Stimulated activated CD4-positive, alpha-beta T cell treated with anti-CD3 and anti-CD28 coated beads, Interleukin-2, amount 100 ng/mL, for 24 hours (primary cell): ENCODE data around the gene PNN.
"Not testable (repeated sequence)": the region's sequence is repeated elsewhere in the genome, so short reads cannot be mapped to it uniquely, and the experiment has no call there.

ENCODE experiments used
- DNase-seq, 2 donors: peaks; one replicate each; pipeline ENCODE4 v3.0.0-alpha.2; 2020

Gene PNN

GRCh38 chr14:39174560-39175444 is at the start of gene PNN:
TSS of gene PNN (plus strand) at chr14:39175254. CDS start at chr14:39175280, 26 bp downstream.
- peak; percentile 93 to 95 for DNase-seq

GRCh38 chr14:39137835-39138234 is 37.2 kb upstream of the PNN start:
- not testable (repeated sequence) for DNase-seq

GRCh38 chr14:39138440-39138839 is 36.6 kb upstream of the PNN start:
- no peak for DNase-seq

- DNase-seq: no peak
Measured at GRCh38 chr14:39140170-39140569, 34.9 kb upstream of the PNN start.

- not testable (repeated sequence) for DNase-seq
Measured at GRCh38 chr14:39141623-39142022, 33.4 kb upstream of the PNN start.

- DNase-seq: not testable (repeated sequence)
Measured at GRCh38 chr14:39143226-39143625, 31.8 kb upstream of the PNN start.

GRCh38 chr14:39145266-39145966 is 29.6 kb upstream of the PNN start:
- no peak for DNase-seq

- DNase-seq: no peak
Measured at GRCh38 chr14:39154594-39155189, 20.4 kb upstream of the PNN start.

- DNase-seq: no peak
Measured at GRCh38 chr14:39157491-39157890, 17.6 kb upstream of the PNN start.

- DNase-seq: no peak
Measured at GRCh38 chr14:39158222-39158858, 16.7 kb upstream of the PNN start.

GRCh38 chr14:39160494-39160893 is 14.6 kb upstream of the PNN start:
- no peak for DNase-seq

GRCh38 chr14:39167797-39168320 is 7.2 kb upstream of the PNN start:
- not testable (repeated sequence) for DNase-seq

GRCh38 chr14:39168591-39168990 is 6.5 kb upstream of the PNN start:
- DNase-seq: no peak

- DNase-seq: no peak
Measured at GRCh38 chr14:39169541-39169900, 5.5 kb upstream of the PNN start.

GRCh38 chr14:39173198-39173597 is 1.9 kb upstream of the PNN start:
- DNase-seq: no peak

GRCh38 chr14:39175445-39176262 is 600 bp downstream of the PNN start:
- peak; percentile 52 to 57 for DNase-seq

GRCh38 chr14:39176263-39177167 is 1.5 kb downstream of the PNN start:
- no peak for DNase-seq

GRCh38 chr14:39177168-39177545 is 2.1 kb downstream of the PNN start:
- DNase-seq: no peak

GRCh38 chr14:39179042-39179441 is 4.0 kb downstream of the PNN start:
- DNase-seq: no peak

- no peak for DNase-seq
Measured at GRCh38 chr14:39180553-39180952, 5.5 kb downstream of the PNN start.
